Kidney capillary endothelial cell (primary cell): ENCODE measurements around the gene RAB3A.

Experiments used
- DNase-seq: peaks from one replicate; pipeline ENCODE4 v3.0.0-alpha.2; 2018; ENCODE audit warnings: low spot score

Gene RAB3A

GRCh38 chr19:18197306-18197705 lies 6.5 kb downstream of the RAB3A start:
- no peak for DNase-seq

GRCh38 chr19:18196511-18196845 lies 7.4 kb downstream of the RAB3A start:
- no peak for DNase-seq

GRCh38 chr19:18194554-18195238 lies 9.1 kb downstream of the RAB3A start:
- DNase-seq = no peak

GRCh38 chr19:18194181-18194530 lies 9.7 kb downstream of the RAB3A start:
- no peak for DNase-seq

- DNase-seq = no peak
Observed at GRCh38 chr19:18193388-18194180, 10.3 kb downstream of the RAB3A start.

GRCh38 chr19:18192673-18193387 lies 11.0 kb downstream of the RAB3A start, which contains the start of gene MPV17L2:
MPV17L2 (plus strand) TSS chr19:18193218; CDS start chr19:18193282, 64 bp downstream.
- peak; percentile 100 for DNase-seq

- no peak for DNase-seq
Observed at GRCh38 chr19:18191640-18192062, 12.2 kb downstream of the RAB3A start.

- no peak for DNase-seq
Observed at GRCh38 chr19:18190278-18190677, 13.6 kb downstream of the RAB3A start.

- DNase-seq = no peak
Observed at GRCh38 chr19:18185538-18185937, 18.3 kb downstream of the RAB3A start.

- no peak for DNase-seq
Observed at GRCh38 chr19:18183529-18183928, 20.3 kb downstream of the RAB3A start.

- DNase-seq = no peak
Observed at GRCh38 chr19:18179957-18180356, 23.9 kb downstream of the RAB3A start.

GRCh38 chr19:18176367-18177310 lies 27.2 kb downstream of the RAB3A start:
- DNase-seq = no peak

GRCh38 chr19:18174983-18175382 lies 28.9 kb downstream of the RAB3A start:
- DNase-seq = no peak

- no peak for DNase-seq
Observed at GRCh38 chr19:18173572-18174288, 30.1 kb downstream of the RAB3A start, which contains the start of gene IFI30. IFI30 (plus strand) TSS chr19:18173813; CDS start chr19:18173842, 29 bp downstream.

GRCh38 chr19:18173054-18173571 lies 30.7 kb downstream of the RAB3A start:
- DNase-seq = no peak

GRCh38 chr19:18172331-18173053 lies 31.4 kb downstream of the RAB3A start:
- no peak for DNase-seq

- no peak for DNase-seq
Observed at GRCh38 chr19:18171605-18172327, 32.1 kb downstream of the RAB3A start.

GRCh38 chr19:18170714-18171255 lies 33.1 kb downstream of the RAB3A start:
- DNase-seq = no peak
